ENCODE data around the gene TCF4.

GRCh38 chr18:55337908-55338521 lies 250.0 kb downstream of the TCF4 start:
- no peak for TF ChIP-seq EZH2 (IDR thresholded peaks at IDR 0.05)
- TF ChIP-seq POLR2AphosphoS5 (IDR thresholded peaks at IDR 0.05; ENCODE audit: borderline replicate concordance, low read depth, low read length) = no peak
- TF ChIP-seq FOXP2 (optimal IDR thresholded peaks at IDR 0.05; ENCODE audit: control extremely low read depth, extremely low read length, insufficient read depth) = no peak
